Measurements from ENCODE around the gene PCNP.
"Not testable (repeated sequence)": the region's sequence is repeated elsewhere in the genome, so short reads cannot be mapped to it uniquely, and the experiment has no call there.

The PCNP gene

GRCh38 chr3:101548527-101549105 is 25.4 kb upstream of the PCNP start:
- TF ChIP-seq CTCF (IDR thresholded peaks at IDR 0.05; ENCODE audit: insufficient read depth, low read depth, low read length, missing control alignments), result no peak
- DNase-seq (ENCODE audit: low read depth), result no peak

GRCh38 chr3:101549473-101549872 is 24.5 kb upstream of the PCNP start:
- DNase-seq (ENCODE audit: low read depth), result no peak
- no peak for TF ChIP-seq CTCF (IDR thresholded peaks at IDR 0.05; ENCODE audit: insufficient read depth, low read depth, low read length, missing control alignments)
- H3K4me3 ChIP-seq (ENCODE audit: low read depth, low read length), result no peak overlapping the region

More at GRCh38 chr3:101548527-101549105, 25.4 kb upstream of the PCNP start:
- no peak overlapping the region for H3K4me3 ChIP-seq (ENCODE audit: low read depth, low read length)

- not testable (repeated sequence) for DNase-seq (ENCODE audit: low read depth); H3K4me3 ChIP-seq (ENCODE audit: low read depth, low read length)
These were observed 22.5 kb upstream of the PCNP start for GRCh38 chr3:101551359-101552081.

GRCh38 chr3:101553381-101553780 is 20.6 kb upstream of the PCNP start:
- H3K4me3 ChIP-seq (ENCODE audit: low read depth, low read length); DNase-seq (ENCODE audit: low read depth): not testable (repeated sequence)

GRCh38 chr3:101556064-101556463 is 17.9 kb upstream of the PCNP start:
- no peak overlapping the region for H3K4me3 ChIP-seq (ENCODE audit: low read depth, low read length)
- DNase-seq (ENCODE audit: low read depth), result no peak
- TF ChIP-seq CTCF (IDR thresholded peaks at IDR 0.05; ENCODE audit: insufficient read depth, low read depth, low read length, missing control alignments), result no peak

- no peak for TF ChIP-seq CTCF (IDR thresholded peaks at IDR 0.05; ENCODE audit: insufficient read depth, low read depth, low read length, missing control alignments)
- peak; percentile 95 for DNase-seq (ENCODE audit: low read depth)
- peak within 1 kb of the TSS; percentile 92 for H3K4me3 ChIP-seq (ENCODE audit: low read depth, low read length)
These were observed 12.2 kb upstream of the PCNP start, which contains the start of gene TRMT10C for GRCh38 chr3:101561630-101562328. Gene TRMT10C (plus strand): TSS chr3:101561868. CDS start chr3:101564782, 2,914 bp downstream.

GRCh38 chr3:101567528-101568317 is 6.3 kb upstream of the PCNP start:
- no peak overlapping the region for H3K4me3 ChIP-seq (ENCODE audit: low read depth, low read length)
- TF ChIP-seq CTCF (IDR thresholded peaks at IDR 0.05; ENCODE audit: insufficient read depth, low read depth, low read length, missing control alignments), result no peak
- no peak for DNase-seq (ENCODE audit: low read depth)
